ENCODE measurements around the gene TRIM41.

GRCh38 chr5:181198905-181199519 is 24.1 kb upstream of the TRIM41 start:
- TF ChIP-seq REST (IDR thresholded peaks at IDR 0.05; ENCODE audit: insufficient read depth in 1 of 2, low read depth in 2 of 2, low read length in 2 of 2) (no peak), TAF1 (IDR thresholded peaks at IDR 0.05; ENCODE audit: borderline replicate concordance, insufficient read depth, low read length) (no peak), POLR2AphosphoS5 (IDR thresholded peaks at IDR 0.05; ENCODE audit: low read depth, low read length) (no peak), SIN3A (IDR thresholded peaks at IDR 0.05; ENCODE audit: borderline replicate concordance, insufficient read depth, low read length) (no peak), FOXP2 (optimal IDR thresholded peaks at IDR 0.05; ENCODE audit: borderline replicate concordance, extremely low read depth, extremely low read length, insufficient read depth) (no peak)
